ENCODE results near the gene PTPRU. TPM values are rescaled to one million over a fixed set of nuclear protein-coding genes. Genes with fewer than 3 reads are reported as not detected.

PTPRU gene
- total RNA-seq, 1 experiment from 2014 or later, result 25.7 TPM

DNA sequence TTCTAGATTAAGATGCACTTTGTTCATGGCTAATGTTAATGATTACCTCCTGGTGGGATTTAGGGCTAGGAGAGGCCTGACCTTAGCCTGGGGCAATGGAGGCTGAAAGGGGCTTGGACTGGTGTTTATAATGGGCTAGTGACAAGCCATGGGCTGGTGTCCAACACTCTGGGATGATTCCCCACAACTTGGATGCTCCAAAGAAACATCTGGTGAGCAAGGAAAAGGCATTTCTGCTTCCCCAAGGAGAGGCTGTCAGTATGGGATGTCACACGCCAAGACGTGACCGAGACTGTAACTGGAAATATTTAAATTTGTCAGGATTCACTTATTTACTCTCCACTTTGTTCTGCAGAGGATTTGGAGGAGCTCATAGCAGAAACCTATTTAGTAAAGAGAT is 45.2 kb downstream of the PTPRU start:
- ChIA-PET CTCF (no interaction called here), POLR2A (ENCODE audit: unreplicated experiment) (no interaction called here)
- H3K4me3 ChIP-seq (ENCODE audit: low read length), result no peak overlapping the region
- H4K20me1 ChIP-seq (ENCODE audit: low read length), result no peaks in the 10 kb centered on the region
- H3K9ac ChIP-seq (ENCODE audit: low read length), result no peak overlapping the region
- H3F3A ChIP-seq (ENCODE audit: low read length, unreplicated experiment), result no peaks in the 10 kb centered on the region
- H3K79me2 ChIP-seq (ENCODE audit: low read length), result no peaks in the 10 kb centered on the region
- no peaks in the 10 kb centered on the region for H3K9me2 ChIP-seq (replicated peaks; ENCODE audit: low read length)
- H3K4me1 ChIP-seq (ENCODE audit: insufficient read depth, low read length), result peaks cover 13% of the 10 kb centered on the region
- no peak overlapping the region for H3K4me2 ChIP-seq (ENCODE audit: low read length)
- TF ChIP-seq EZH2 (IDR thresholded peaks at IDR 0.05; ENCODE audit: low read length, unreplicated experiment) (no peak), EZH2phosphoT487 (IDR thresholded peaks at IDR 0.05; ENCODE audit: borderline replicate concordance, low read length) (no peak)
- TF ChIP-seq, protein P1, sequence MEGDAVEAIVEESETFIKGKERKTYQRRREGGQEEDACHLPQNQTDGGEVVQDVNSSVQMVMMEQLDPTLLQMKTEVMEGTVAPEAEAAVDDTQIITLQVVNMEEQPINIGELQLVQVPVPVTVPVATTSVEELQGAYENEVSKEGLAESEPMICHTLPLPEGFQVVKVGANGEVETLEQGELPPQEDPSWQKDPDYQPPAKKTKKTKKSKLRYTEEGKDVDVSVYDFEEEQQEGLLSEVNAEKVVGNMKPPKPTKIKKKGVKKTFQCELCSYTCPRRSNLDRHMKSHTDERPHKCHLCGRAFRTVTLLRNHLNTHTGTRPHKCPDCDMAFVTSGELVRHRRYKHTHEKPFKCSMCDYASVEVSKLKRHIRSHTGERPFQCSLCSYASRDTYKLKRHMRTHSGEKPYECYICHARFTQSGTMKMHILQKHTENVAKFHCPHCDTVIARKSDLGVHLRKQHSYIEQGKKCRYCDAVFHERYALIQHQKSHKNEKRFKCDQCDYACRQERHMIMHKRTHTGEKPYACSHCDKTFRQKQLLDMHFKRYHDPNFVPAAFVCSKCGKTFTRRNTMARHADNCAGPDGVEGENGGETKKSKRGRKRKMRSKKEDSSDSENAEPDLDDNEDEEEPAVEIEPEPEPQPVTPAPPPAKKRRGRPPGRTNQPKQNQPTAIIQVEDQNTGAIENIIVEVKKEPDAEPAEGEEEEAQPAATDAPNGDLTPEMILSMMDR (conservative IDR thresholded peaks at IDR 0.05; ENCODE audit: low read depth, low read length), result no peak
- no peak overlapping the region for H2AFZ ChIP-seq (ENCODE audit: low read length)
- ATAC-seq (no peak), DNase-seq (no peak)
- H3K36me3 ChIP-seq (ENCODE audit: low read depth, low read length), result no peaks in the 10 kb centered on the region
- no peak overlapping the region for H3K27ac ChIP-seq (ENCODE audit: low read length)
- intact Hi-C loops (cut with micrococcal nuclease), result no loop called here
- H3K9me3 ChIP-seq (ENCODE audit: low read length), result no peaks in the 10 kb centered on the region
- no TSS peak for BruUV-seq (replicated peaks)
- H3K27me3 ChIP-seq (ENCODE audit: low read length), result no peaks in the 10 kb centered on the region

DNA sequence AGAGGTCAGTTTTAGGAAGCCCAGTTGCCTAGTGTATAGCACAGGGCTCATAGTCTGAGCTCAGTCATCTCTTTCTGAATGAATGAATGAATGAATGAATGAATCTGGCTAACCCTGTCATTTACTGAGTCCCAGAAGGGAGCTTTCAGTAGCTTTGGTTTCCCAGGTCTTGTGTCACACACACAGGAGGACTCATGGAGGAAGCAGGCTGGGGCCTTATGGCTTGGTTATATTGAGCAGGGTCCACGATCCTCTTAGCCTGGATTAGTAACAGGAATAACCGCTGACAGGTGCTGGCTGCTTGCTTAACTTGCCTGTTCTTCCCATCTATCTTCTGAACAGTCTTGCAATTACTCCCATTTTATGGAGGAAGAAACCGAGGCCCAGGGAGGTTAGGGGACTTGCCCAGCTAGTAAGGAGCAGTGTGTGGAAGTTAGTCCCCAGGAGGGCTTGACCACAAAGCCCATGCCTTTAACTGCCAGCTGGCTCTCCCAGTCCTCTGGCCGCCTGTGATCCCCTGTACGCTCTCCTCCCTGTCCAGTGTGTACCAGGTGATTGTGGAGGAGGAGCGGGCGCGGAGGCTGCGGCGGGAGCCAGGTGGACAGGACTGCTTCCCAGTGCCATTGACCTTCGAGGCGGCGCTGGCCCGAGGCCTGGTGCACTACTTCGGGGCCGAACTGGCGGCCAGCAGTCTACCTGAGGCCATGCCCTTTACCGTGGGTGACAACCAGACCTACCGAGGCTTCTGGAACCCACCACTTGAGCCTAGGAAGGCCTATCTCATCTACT is 46.0 kb downstream of the PTPRU start:
- Histone ChIP-seq H3F3A (ENCODE audit: low read length, unreplicated experiment) (no peaks in the 10 kb centered on the region), H3K4me2 (ENCODE audit: low read length) (no peak overlapping the region), H4K20me1 (ENCODE audit: low read length) (no peaks in the 10 kb centered on the region), H2AFZ (ENCODE audit: low read length) (no peak overlapping the region), H3K4me1 (ENCODE audit: insufficient read depth, low read length) (peaks cover 13% of the 10 kb centered on the region), H3K79me2 (ENCODE audit: low read length) (no peaks in the 10 kb centered on the region), H3K27me3 (ENCODE audit: low read length) (no peaks in the 10 kb centered on the region), H3K36me3 (ENCODE audit: low read depth, low read length) (no peaks in the 10 kb centered on the region), H3K9ac (ENCODE audit: low read length) (no peak overlapping the region), H3K9me2 (replicated peaks; ENCODE audit: low read length) (no peaks in the 10 kb centered on the region), H3K4me3 (ENCODE audit: low read length) (no peak overlapping the region), H3K27ac (ENCODE audit: low read length) (no peak overlapping the region), H3K9me3 (ENCODE audit: low read length) (no peaks in the 10 kb centered on the region)
- POLR2A ChIA-PET (ENCODE audit: unreplicated experiment), result no interaction called here
- TF ChIP-seq EZH2phosphoT487 (IDR thresholded peaks at IDR 0.05; ENCODE audit: borderline replicate concordance, low read length) (no peak), EZH2 (IDR thresholded peaks at IDR 0.05; ENCODE audit: low read length, unreplicated experiment) (no peak)
- TF ChIP-seq, protein P1 (conservative IDR thresholded peaks at IDR 0.05; ENCODE audit: low read depth, low read length), result no peak
- ATAC-seq (no peak), DNase-seq (no peak)
- BruUV-seq (replicated peaks), result no TSS peak
- intact Hi-C loops (cut with micrococcal nuclease), result no loop called here
- CTCF ChIA-PET, result no interaction called here
